HG02884 (cell line): Measurements from ENCODE around the gene CDK9.

Source experiments
- ATAC-seq: cut with Tn5 transposase; IDR thresholded peaks from one replicate; pipeline ENCODE4 v1.9.1; 2021; ENCODE audit warnings: mild to moderate bottlenecking, moderate library complexity; ENCODE audit not compliant: unreplicated experiment

Gene CDK9

GRCh38 chr9:127761491-127761956 is 24.3 kb upstream of the CDK9 start:
- ATAC-seq, result no peak

GRCh38 chr9:127762111-127762676 is 23.6 kb upstream of the CDK9 start:
- no peak for ATAC-seq

GRCh38 chr9:127763918-127764384 is 21.9 kb upstream of the CDK9 start:
- ATAC-seq, result no peak

DNA sequence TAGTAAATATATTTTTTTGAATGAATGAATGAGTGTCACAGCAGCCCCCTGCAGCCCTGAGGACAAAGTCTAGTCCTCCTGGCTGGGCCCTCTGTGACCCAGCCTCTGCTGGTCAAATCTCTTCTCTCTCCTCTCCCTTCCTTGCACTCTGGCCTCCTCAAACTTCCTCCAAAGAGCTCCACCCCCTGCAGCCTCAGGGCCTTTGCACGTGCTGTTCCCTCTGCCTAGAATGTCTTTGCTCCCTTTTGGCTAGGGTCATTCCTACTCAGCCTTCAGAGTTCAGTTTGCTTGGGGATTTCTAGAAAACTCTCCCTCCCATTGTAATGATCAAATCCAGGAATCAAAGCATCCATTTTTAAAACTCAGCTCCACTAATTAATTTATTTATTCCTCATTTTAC is 20.4 kb upstream of the CDK9 start:
- ATAC-seq, result no peak

DNA sequence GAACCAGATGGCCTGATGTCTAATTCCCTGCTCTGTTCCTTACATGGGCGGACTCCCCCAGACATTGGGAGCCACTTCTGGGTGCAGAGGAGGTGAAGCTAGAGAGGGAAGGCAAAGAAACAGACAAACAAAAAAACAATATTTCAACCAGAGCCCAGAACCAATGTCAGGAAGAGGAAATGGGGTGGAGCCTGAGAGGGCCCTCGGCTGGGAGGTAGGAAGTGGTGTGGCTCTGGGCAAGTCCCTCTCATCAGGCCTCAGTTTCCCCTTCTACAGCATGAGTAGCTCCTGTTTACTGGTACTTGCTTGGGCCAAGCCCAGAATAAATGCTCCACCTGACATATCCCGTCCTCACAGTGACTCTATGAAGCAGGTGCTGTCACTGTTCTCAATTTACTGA is 18.4 kb upstream of the CDK9 start:
- no peak for ATAC-seq

DNA sequence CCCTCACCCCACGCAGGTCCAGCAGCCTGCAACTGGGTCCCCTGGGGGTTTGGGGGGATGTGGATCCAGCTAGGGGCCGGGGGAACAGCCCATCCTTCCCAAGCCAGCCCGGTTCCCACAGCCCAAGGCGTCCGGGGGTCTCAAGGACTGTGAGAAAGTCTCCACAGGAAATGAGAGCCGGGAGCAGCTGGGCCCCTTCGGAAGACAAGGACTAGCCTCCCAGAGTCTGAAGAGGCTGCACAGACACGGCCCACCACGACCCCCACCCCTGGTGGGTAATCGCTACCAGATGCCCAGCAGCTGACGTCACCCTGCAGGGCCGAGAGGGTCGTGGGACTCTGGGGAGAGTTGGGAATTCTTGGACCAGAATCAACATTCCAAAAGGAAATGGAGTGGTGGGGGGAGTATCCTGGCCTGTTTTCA is 17.9 kb upstream of the CDK9 start:
- ATAC-seq, result no peak

DNA sequence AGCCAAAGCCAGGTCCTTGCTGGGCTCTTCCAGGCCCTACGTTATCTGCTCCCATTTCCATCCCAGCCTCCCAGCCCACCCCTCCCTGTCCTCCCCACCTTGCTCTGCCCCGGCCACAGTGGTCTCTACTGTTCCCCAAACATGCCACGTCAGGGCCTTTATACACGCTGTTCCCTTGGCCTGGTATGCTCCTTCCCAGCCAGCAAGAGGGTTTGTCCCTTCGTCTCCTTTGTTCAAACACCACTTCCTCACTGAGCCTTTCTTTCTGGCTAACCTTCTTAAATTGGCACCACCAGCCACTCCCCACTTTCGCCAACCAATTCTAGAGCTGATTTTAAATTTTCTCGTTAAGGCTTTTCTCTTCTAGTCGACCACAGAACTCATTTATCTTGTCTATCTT is 17.1 kb upstream of the CDK9 start:
- ATAC-seq, result no peak

GRCh38 chr9:127769101-127769500 is 16.7 kb upstream of the CDK9 start:
- no peak for ATAC-seq

DNA sequence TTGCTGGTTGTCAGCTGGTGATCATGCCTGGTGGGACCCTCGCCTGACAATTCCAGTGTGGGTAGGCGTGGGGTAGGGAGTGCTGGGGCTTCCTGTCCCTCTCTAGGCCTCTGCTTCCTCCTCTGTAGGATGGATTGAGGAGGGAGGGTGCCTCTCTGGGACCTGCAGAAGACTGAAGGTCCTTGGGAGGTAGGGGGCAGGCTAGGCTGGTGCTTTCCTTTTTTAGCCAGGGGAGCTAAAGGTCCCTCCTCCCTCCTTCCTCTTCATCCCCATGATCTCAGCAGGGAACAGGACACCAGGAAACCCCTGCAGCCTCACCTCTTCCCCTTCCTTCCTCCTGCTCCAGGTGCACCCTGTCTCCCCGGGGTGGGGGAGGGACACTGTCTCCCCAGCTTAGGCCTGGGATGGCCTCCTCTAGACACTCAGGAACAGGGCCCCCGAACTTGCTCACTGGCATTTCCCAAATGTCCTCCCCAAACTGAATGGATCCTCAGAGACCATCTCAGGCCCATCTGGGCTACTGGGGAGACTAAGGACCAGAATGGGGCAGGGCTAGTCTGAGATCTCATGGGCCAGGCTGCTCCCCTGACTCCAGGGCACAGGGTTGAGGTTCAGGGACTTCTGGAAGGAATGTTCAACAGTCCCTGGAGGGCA is 15.8 kb upstream of the CDK9 start:
- no peak for ATAC-seq

DNA sequence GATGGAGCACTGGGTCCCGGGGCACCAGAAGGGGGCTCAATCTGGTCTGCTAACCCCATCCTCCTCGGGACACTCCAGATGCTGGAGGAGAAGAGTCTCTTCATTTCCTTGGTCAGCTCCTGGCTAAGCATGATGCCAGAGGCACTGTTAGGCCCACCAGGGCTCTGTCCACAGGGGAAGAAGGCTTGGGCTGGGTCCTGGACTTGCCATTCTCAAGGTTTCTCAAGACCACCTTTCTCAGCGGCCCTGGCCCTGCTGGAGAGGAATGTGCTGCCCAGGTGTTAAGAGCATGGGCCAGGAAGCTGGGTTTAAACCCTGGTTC is 15.3 kb upstream of the CDK9 start:
- ATAC-seq, result no peak

DNA sequence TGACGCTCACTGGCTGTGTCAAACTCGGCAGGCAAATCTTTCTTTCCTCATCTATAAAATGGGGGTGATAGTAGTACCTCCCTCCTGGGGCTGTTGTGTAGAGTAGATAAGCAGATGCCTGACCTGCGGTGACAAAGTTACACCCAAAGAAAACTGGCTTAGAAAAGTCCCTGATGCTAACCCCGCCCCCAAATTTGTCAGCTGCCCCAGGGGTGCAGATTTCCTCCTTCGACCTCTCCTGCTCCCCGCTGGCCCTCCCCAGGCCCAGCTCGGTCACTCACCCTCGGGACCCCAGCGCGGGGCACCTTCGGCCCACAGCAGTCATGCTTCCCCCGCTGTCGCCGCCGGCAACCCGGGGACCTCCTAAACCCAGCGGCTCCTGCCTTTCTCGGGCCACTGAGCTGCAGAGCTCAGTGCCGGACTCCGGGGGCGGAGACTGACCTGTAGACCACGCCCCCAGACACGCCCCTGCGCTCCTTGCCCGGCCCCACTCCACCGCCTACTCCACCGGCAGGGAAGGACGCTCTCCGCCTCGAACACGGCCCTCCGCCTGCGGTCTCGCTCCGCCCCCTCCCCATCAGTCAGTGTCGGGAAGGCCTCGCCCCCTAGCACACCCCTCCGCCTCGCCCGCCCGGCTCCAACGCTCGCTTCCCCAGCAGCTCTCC is 14.8 kb upstream of the CDK9 start:
- peak; percentile 77 for ATAC-seq

DNA sequence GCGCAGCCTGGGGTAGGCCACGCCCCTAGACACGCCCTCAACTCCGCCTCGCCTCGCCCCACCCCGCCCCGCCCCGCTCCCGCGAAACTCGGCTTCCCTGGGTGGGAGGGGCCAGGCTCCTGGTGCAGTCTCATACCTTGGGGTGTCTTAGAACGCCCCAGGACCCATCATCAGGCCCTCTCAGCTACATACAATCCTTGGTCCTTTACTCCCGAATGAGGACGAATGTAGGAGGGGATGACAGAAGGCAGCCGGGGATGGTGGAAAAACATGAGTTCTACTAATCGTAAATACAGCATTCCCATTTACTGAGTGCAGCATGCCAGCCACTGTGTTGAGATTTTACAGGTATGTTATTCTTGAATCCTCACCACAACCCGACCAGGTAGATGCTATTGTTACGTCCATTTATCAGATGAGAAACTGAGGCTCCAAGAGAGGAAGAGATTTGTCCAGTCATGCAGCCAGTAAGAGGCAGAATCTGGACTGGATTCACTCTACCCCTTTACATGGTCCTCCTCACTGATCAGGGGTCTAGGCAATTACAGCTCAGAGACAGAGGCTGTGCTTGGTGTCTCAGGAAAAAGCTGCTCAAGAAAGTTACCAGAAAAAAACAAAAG is 14.2 kb upstream of the CDK9 start:
- ATAC-seq, result no peak

DNA sequence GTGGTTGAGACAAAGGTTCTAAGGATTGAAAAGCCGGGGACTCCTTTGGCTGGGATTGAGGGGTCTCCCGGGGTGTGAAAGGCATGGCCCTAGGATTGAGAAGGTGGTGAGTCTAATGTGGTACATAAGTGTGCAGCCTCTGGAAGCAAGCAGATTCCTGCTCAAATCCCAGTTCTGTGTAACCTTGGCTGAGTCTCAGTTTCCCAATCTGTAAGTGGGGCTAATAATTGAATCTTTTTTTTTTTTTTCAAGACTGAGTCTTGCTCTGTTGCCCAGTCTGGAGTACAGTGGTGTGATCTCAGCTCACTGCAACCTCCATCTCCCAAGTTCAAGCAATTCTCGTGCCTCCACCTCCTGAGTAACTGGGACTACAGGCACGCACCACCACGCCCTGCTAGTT is 13.2 kb upstream of the CDK9 start:
- ATAC-seq, result no peak

- no peak for ATAC-seq
These were observed 12.6 kb upstream of the CDK9 start for GRCh38 chr9:127773272-127773671.

GRCh38 chr9:127773981-127774380 is 11.9 kb upstream of the CDK9 start:
- ATAC-seq, result no peak

DNA sequence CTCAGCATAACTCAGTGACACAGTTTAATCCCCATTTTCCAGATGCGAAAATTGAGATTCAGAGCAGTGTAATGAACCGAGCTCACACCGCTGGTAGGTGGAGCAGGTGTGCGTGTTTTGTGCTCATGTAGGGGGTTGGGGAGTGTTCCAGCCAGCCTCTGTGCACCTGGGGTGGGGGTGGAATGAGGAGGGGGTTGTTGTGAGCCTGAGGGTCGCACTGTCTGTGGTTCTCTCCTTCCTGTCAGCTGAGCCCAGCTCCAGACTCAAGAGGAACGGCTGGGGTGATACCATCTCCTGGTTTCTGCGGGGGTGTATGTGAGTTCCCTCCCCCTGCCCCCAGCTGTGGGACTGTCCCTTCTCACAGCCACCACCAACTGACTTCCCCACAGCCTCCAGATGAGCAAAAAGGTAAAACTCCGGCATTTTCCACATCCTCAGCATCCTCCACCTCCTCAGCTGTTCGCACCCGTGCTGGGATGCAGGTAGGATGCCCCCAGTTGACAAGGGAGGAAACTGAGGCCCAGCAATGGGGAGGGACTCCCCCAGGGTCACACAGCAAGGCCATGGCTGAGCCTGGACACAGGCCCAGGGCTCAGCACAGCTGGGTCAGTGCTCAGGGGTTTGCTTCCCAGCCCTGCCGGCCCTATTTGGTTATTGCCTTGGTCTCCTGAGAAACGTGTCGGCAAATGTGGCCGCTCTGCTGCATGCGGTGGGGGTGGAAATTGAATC is 9.5 kb upstream of the CDK9 start:
- no peak for ATAC-seq

GRCh38 chr9:127776924-127777289 is 8.9 kb upstream of the CDK9 start:
- no peak for ATAC-seq

DNA sequence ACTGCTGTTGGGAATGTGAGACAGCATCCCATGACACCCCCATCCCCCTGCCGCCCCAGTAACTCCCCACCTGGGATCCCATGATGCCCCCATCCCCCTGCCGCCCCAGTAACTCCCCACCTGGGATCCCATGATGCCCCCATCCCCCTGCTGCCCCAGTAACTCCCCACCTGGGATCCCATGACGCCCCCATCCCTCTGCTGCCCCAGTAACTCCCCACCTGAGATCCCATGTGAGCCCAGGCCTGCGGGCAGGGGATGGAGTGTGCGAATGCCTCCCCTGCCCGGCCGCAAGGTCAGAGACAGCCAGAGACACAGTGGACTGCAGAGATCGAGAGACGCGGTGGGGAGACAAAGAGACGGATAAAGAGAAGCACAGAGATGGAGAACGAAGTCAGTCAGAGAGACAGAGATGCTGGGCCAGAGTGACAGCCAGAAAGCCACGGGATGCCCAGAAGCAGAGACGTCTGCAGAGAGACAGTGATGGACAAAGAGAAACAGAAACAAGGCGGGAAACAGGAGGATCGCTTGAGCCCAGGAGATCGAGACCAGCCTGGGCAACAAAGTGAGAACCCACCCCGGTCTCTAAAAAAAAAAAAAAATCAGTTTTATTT is 8.4 kb upstream of the CDK9 start:
- no peak for ATAC-seq

GRCh38 chr9:127778280-127779135 is 7.3 kb upstream of the CDK9 start, which contains the start of gene SH2D3C:
Gene SH2D3C (minus strand): TSS chr9:127778666. CDS start chr9:127778627, 39 bp downstream.
- ATAC-seq, result no peak
